A549 (cell line): ENCODE data around the gene CD300H. TPM values are rescaled to one million over a fixed set of nuclear protein-coding genes. Genes with fewer than 3 reads are reported as not detected.

Experiments used
- ATAC-seq, 2 experiments: fragments of 200-7000 bp in 1 of 2; fragments of >200 bp in 1 of 2; cut with Nextera tagmentation in 1 of 2; cut with Tn5 transposase in 1 of 2; 3 replicates each; pipeline versions ENCODE4 v1.8.0 to v1.9.1; 2018 to 2020; ENCODE audit warnings: mild to moderate bottlenecking in 1 of 2, moderate library complexity in 1 of 2
- CTCF ChIA-PET: fragments of 300-600 bp; sonication (Branson Sonifier 250); formaldehyde crosslinking; extraction: SDS; loops from one replicate; lab custom pipeline; 2021; ENCODE audit warnings: antibody characterized with exemption, inconsistent platforms; lab: Yijun Ruan, JAX
- POLR2A ChIA-PET: fragments of 350-600 bp; formaldehyde crosslinking; extraction: SDS; loops from one replicate; lab custom pipeline; 2021; ENCODE audit warnings: antibody characterized with exemption, inconsistent platforms; lab: Yijun Ruan, JAX
- DNase-seq, 2 experiments: peaks; one replicate each; pipeline versions ENCODE4 v3.0.0 to v3.0.0-alpha.2; 2011 to 2016; ENCODE audit warnings: low read depth in 1 of 2, low spot score in 1 of 2
- FAIRE-seq: peaks from 2 replicates; lab custom pipeline; 2011; peaks lifted over from hg19 to GRCh38; lab: Jason Lieb, UNC
- H3K27ac ChIP-seq, 2 experiments: fragments of >200 bp; sonication (Bioruptor Twin); formaldehyde crosslinking; 3 replicates each; pipeline ENCODE4 v1.5.1; 2016 to 2017
- H3K4me1 ChIP-seq: fragments of >200 bp; sonication (Bioruptor Twin); formaldehyde crosslinking; 3 replicates; pipeline ENCODE4 v1.6.1; 2016
- H3K4me2 ChIP-seq: fragments of >200 bp; sonication (Bioruptor Twin); formaldehyde crosslinking; 3 replicates; pipeline ENCODE4 v1.6.1; 2016
- H3K4me3 ChIP-seq: fragments of >200 bp; sonication (Bioruptor Twin); formaldehyde crosslinking; 3 replicates; pipeline ENCODE4 v1.5.1; 2016
- H3K9me3 ChIP-seq: fragments of >200 bp; sonication (Bioruptor Twin); formaldehyde crosslinking; 3 replicates; pipeline ENCODE4 v1.6.1; 2016
- CBX8 ChIP-seq: fragments of 200-600 bp; sonication (generic); IDR thresholded peaks from 2 replicates; pipeline ENCODE4 v1.6.1; 2016
- CEBPB ChIP-seq, 2 experiments: fragments of >200 bp in 1 of 2; sonication (Bioruptor Twin) in 1 of 2; formaldehyde crosslinking in 1 of 2; IDR thresholded peaks; 2 replicates each; pipeline ENCODE4 v1.6.1; 2012 to 2016
- E2F6 ChIP-seq: IDR thresholded peaks from 2 replicates; pipeline ENCODE4 v1.6.1; 2012; ENCODE audit warnings: low read depth, borderline replicate concordance
- EHF ChIP-seq: fragments of 250-450 bp; sonication (Bioruptor Pico); IDR thresholded peaks from 2 replicates; pipeline ENCODE4 v1.5.0; 2020; ENCODE audit warnings: mild to moderate bottlenecking
- EHMT2 ChIP-seq: fragments of 200-600 bp; sonication (generic); IDR thresholded peaks from 2 replicates; pipeline ENCODE4 v1.6.1; 2016; ENCODE audit warnings: antibody characterized with exemption, low read depth, mild to moderate bottlenecking, moderate library complexity
- EP300 ChIP-seq, 2 experiments: fragments of >200 bp; sonication (Bioruptor Twin); formaldehyde crosslinking; IDR thresholded peaks; 2 replicates in 1 of 2; 3 replicates in 1 of 2; pipeline ENCODE4 v1.6.1; 2016 to 2017
- FOSL2 ChIP-seq, 2 experiments: fragments of 450-650 bp in 1 of 2; fragments of >200 bp in 1 of 2; sonication (Bioruptor Twin) in 1 of 2; formaldehyde crosslinking; IDR thresholded peaks; 2 replicates each; pipeline versions ENCODE4 v1.5.0 to v1.6.1; 2016 to 2020; ENCODE audit warnings: mild to moderate bottlenecking in 1 of 2, moderate library complexity in 1 of 2
- FOXS1 ChIP-seq: fragments of 250-450 bp; sonication (Bioruptor Pico); IDR thresholded peaks from 2 replicates; pipeline ENCODE4 v1.5.0; 2020; ENCODE audit warnings: mild to moderate bottlenecking, moderate library complexity
- HOXB5 ChIP-seq: fragments of 250-450 bp; sonication (Bioruptor Pico); IDR thresholded peaks from 2 replicates; pipeline ENCODE4 v1.5.0; 2020; ENCODE audit warnings: mild to moderate bottlenecking, moderate library complexity
- KDM5A ChIP-seq: fragments of 200-600 bp; sonication (generic); IDR thresholded peaks from 2 replicates; pipeline ENCODE4 v1.6.1; 2016; ENCODE audit warnings: antibody characterized with exemption, mild to moderate bottlenecking
- MAFK ChIP-seq: fragments of 450-650 bp; IDR thresholded peaks from 2 replicates; pipeline ENCODE4 v1.6.1; 2014; ENCODE audit not compliant: partially characterized antibody
- NPAS2 ChIP-seq: fragments of 250-450 bp; sonication (Bioruptor Pico); IDR thresholded peaks from 2 replicates; pipeline ENCODE4 v1.8.0; 2022; ENCODE audit warnings: mild to moderate bottlenecking, moderate library complexity, borderline replicate concordance
- PBX3 ChIP-seq: IDR thresholded peaks from 2 replicates; pipeline ENCODE4 v1.6.1; 2012
- PHF8 ChIP-seq: fragments of 200-600 bp; sonication (generic); IDR thresholded peaks from 2 replicates; pipeline ENCODE4 v1.6.1; 2016; ENCODE audit warnings: low read depth, mild to moderate bottlenecking, antibody characterized with exemption, moderate library complexity, borderline replicate concordance
- POLR2A ChIP-seq: IDR thresholded peaks from 2 replicates; pipeline ENCODE4 v1.6.1; 2012; ENCODE audit warnings: mild to moderate bottlenecking, low read length
- RAD21 ChIP-seq, 2 experiments: fragments of >200 bp in 1 of 2; sonication (Bioruptor Twin) in 1 of 2; formaldehyde crosslinking in 1 of 2; IDR thresholded peaks in 1 of 2; conservative IDR thresholded peaks in 1 of 2; 2 replicates in 1 of 2; 3 replicates in 1 of 2; pipeline ENCODE4 v1.6.1; 2012 to 2018; ENCODE audit warnings: inconsistent platforms in 1 of 2
- RNF2 ChIP-seq: fragments of 200-600 bp; sonication (generic); IDR thresholded peaks from 2 replicates; pipeline ENCODE4 v1.6.1; 2016; ENCODE audit warnings: low read depth, mild to moderate bottlenecking, antibody characterized with exemption, moderate library complexity, borderline replicate concordance
- SREBF2 ChIP-seq: fragments of 450-650 bp; IDR thresholded peaks from 2 replicates; pipeline ENCODE4 v1.6.1; 2014; ENCODE audit warnings: mild to moderate bottlenecking, moderate library complexity
- TFCP2L1 ChIP-seq: fragments of 250-450 bp; sonication (Bioruptor Pico); IDR thresholded peaks from 2 replicates; pipeline ENCODE4 v1.5.0; 2021; ENCODE audit warnings: mild to moderate bottlenecking
- ZFP36 ChIP-seq: fragments of 450-650 bp; IDR thresholded peaks from 2 replicates; pipeline ENCODE4 v1.6.1; 2014; ENCODE audit warnings: borderline replicate concordance; ENCODE audit not compliant: partially characterized antibody
- ZNF302 ChIP-seq: fragments of 250-450 bp; sonication (Bioruptor Pico); IDR thresholded peaks from 2 replicates; pipeline ENCODE4 v1.9.0; 2021; ENCODE audit warnings: inconsistent platforms, mild to moderate bottlenecking, moderate library complexity
- ZSCAN20 ChIP-seq: fragments of 250-450 bp; sonication (Bioruptor Pico); IDR thresholded peaks from 2 replicates; pipeline ENCODE4 v1.8.0; 2022; ENCODE audit warnings: mild to moderate bottlenecking, moderate library complexity
- WGBS: methylation state at CpG from one replicate; pipeline ENCODE4 v1.1.6; 2017; ENCODE audit errors: missing lambda C conversion rate; 5-methylcytosine and 5-hydroxymethylcytosine counted together
- polyA plus RNA-seq, 4 experiments: library from polyadenylated mRNA; depleted of rRNA in 3 of 4; stranded (reverse); fragments of >200 nt; fragmentation: RNase III in 1 of 4; extraction: RNeasy Plus Mini Kit Qiagen cat#74134 plus additional on column Dnase treatment in 1 of 4; gene quantifications; 2 replicates in 3 of 4; 3 replicates in 1 of 4; pipeline ENCODE4 v1.2.3, GENCODE V29; 2011 to 2017
- TF ChIP-seq, protein P1 (sequence below): fragments of 200-600 bp; sonication (generic); IDR thresholded peaks from 2 replicates; pipeline ENCODE4 v1.6.1; 2016; ENCODE audit warnings: antibody characterized with exemption, mild to moderate bottlenecking, moderate library complexity
- TF ChIP-seq, protein P2 (sequence below): fragments of >200 bp; sonication (Bioruptor Twin); formaldehyde crosslinking; IDR thresholded peaks from 2 replicates; pipeline ENCODE4 v1.6.1; 2016
- TF ChIP-seq, protein P3 (sequence below): fragments of 450-650 bp; IDR thresholded peaks from 2 replicates; pipeline ENCODE4 v1.6.1; 2014; ENCODE audit warnings: antibody characterized with exemption

Gene CD300H
- polyA plus RNA-seq, 2 of the 4 experiments (the other 2 are of a cell fraction): 0.50 TPM; not detected in 1

DNA sequence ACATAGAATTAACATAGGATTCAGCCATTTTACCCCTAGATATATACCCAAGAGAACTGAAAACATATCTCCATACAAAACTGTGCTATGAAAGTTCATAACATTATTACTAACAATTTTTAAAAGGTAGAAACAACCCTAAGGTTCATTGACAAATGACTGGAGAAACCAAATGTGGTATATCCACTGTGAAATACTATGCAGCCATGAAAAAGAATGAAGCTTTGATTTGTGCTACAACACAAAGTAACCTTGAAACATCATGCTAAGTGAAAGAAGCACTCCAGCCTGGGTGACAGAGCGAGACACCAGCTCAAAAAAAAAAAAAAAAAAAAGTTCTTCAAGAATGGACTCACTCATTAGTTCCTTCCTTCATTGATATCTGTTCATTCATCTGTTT, 24.2 kb upstream of the CD300H start:
- no peak overlapping the region for H3K27ac ChIP-seq
- no peak for ATAC-seq
- 0 out of 3 replicates have a peak, but pooled peaks cover 3% of the 10 kb centered on the region for H3K9me3 ChIP-seq
- no peak for DNase-seq
- ChIA-PET CTCF (interaction anchor here (0.7 to 15.1 kb wide), 11 partner anchors 7 to 232 kb away, joined by 3 to 142 read pairs (median 3); partner anchors contain the start of gene CD300H), POLR2A (no interaction called here)
- no peak overlapping the region for H3K4me3 ChIP-seq
- no peak for TF ChIP-seq POLR2A
- TF ChIP-seq EP300 (IDR thresholded peaks at IDR 0.05): no peak
- no peak for TF ChIP-seq RAD21 (conservative IDR thresholded peaks at IDR 0.05 in 1 of 2, IDR thresholded peaks at IDR 0.05 in 1 of 2)
- TF ChIP-seq NPAS2 (CRISPR knock-in tag): no peak
- TF ChIP-seq PBX3: no peak
- TF ChIP-seq FOSL2 (IDR thresholded peaks at IDR 0.05): no peak
- TF ChIP-seq FOSL2 (CRISPR knock-in tag; IDR thresholded peaks at IDR 0.05): no peak
- TF ChIP-seq SREBF2: no peak
- TF ChIP-seq EHMT2: no peak
- TF ChIP-seq ZSCAN20: no peak
- no peak for TF ChIP-seq TFCP2L1
- TF ChIP-seq, protein P1, sequence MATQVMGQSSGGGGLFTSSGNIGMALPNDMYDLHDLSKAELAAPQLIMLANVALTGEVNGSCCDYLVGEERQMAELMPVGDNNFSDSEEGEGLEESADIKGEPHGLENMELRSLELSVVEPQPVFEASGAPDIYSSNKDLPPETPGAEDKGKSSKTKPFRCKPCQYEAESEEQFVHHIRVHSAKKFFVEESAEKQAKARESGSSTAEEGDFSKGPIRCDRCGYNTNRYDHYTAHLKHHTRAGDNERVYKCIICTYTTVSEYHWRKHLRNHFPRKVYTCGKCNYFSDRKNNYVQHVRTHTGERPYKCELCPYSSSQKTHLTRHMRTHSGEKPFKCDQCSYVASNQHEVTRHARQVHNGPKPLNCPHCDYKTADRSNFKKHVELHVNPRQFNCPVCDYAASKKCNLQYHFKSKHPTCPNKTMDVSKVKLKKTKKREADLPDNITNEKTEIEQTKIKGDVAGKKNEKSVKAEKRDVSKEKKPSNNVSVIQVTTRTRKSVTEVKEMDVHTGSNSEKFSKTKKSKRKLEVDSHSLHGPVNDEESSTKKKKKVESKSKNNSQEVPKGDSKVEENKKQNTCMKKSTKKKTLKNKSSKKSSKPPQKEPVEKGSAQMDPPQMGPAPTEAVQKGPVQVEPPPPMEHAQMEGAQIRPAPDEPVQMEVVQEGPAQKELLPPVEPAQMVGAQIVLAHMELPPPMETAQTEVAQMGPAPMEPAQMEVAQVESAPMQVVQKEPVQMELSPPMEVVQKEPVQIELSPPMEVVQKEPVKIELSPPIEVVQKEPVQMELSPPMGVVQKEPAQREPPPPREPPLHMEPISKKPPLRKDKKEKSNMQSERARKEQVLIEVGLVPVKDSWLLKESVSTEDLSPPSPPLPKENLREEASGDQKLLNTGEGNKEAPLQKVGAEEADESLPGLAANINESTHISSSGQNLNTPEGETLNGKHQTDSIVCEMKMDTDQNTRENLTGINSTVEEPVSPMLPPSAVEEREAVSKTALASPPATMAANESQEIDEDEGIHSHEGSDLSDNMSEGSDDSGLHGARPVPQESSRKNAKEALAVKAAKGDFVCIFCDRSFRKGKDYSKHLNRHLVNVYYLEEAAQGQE: no peak
- no peak for TF ChIP-seq RNF2
- no peak for TF ChIP-seq PHF8
- no peak for TF ChIP-seq HOXB5 (CRISPR knock-in tag)
- no peak for TF ChIP-seq MAFK
- 5% methylated on average over 1 of the region's 1 CpG for WGBS
- no peak overlapping the region for H3K4me2 ChIP-seq
- H3K4me1 ChIP-seq: 0 out of 3 replicates have a peak, but pooled peaks cover 3% of the 10 kb centered on the region
- no peak for FAIRE-seq

GRCh38 chr17:74585711-74586110, 18.4 kb upstream of the CD300H start:
- no peak overlapping the region for H3K27ac ChIP-seq
- FAIRE-seq (no peak), DNase-seq (no peak), ATAC-seq (no peak)
- no peaks in the 10 kb centered on the region for H3K4me1 ChIP-seq
- no peak overlapping the region for H3K4me3 ChIP-seq
- no peak overlapping the region for H3K4me2 ChIP-seq
- ChIA-PET CTCF (no interaction called here), POLR2A (no interaction called here)
- WGBS: 64% methylated on average over 5 of the region's 5 CpGs
- H3K9me3 ChIP-seq: no peaks in the 10 kb centered on the region
- TF ChIP-seq, protein P2, sequence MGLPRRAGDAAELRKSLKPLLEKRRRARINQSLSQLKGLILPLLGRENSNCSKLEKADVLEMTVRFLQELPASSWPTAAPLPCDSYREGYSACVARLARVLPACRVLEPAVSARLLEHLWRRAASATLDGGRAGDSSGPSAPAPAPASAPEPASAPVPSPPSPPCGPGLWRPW: no peak
- TF ChIP-seq, protein P1: no peak
- TF ChIP-seq E2F6 (no peak), KDM5A (no peak), CEBPB (IDR thresholded peaks at IDR 0.05) (no peak), EHF (CRISPR knock-in tag) (no peak), ZNF302 (CRISPR knock-in tag) (no peak), FOXS1 (CRISPR knock-in tag) (no peak), TFCP2L1 (no peak), CBX8 (no peak), RNF2 (no peak), ZFP36 (no peak)
- TF ChIP-seq, protein P3, sequence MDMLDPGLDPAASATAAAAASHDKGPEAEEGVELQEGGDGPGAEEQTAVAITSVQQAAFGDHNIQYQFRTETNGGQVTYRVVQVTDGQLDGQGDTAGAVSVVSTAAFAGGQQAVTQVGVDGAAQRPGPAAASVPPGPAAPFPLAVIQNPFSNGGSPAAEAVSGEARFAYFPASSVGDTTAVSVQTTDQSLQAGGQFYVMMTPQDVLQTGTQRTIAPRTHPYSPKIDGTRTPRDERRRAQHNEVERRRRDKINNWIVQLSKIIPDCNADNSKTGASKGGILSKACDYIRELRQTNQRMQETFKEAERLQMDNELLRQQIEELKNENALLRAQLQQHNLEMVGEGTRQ: no peak
- TF ChIP-seq, all 56 proteins: peak for 0
